GM18909 (cell line): ENCODE results near the gene EFCAB9.
A peak's percentile ranks its signal among the peaks of the same experiment; 100 is the strongest.

Experiments used
- ATAC-seq: cut with Tn5 transposase; IDR thresholded peaks from one replicate; pipeline ENCODE4 v1.9.1; 2021; ENCODE audit warnings: mild to moderate bottlenecking; ENCODE audit not compliant: unreplicated experiment, poor library complexity

Gene EFCAB9

DNA sequence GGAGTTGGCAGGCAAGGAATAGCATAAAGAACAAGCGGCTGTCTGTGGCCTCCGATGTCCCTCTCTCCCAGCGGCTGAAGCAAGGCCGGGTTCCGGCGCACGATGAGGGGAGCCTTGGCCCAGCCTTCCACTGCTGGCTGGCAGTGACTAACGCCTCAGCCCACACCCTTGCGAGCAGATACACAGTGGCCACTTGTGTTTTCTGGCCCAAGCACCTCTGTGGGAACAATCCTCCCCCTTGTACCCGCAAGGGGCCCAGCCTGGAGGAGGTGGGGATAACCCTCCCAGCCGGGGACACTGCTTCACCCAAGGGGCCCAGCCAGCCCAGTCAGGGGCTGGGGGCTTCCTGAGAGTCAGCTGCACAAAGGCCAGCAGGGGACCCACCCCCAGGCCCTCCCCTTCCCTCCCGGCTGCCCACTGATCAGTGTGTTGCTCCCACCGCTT lies 29.2 kb upstream of the EFCAB9 start:
- ATAC-seq: no peak

- peak; percentile 70 for ATAC-seq
Observed at GRCh38 chr5:172165465-172165864, 28.5 kb upstream of the EFCAB9 start.

DNA sequence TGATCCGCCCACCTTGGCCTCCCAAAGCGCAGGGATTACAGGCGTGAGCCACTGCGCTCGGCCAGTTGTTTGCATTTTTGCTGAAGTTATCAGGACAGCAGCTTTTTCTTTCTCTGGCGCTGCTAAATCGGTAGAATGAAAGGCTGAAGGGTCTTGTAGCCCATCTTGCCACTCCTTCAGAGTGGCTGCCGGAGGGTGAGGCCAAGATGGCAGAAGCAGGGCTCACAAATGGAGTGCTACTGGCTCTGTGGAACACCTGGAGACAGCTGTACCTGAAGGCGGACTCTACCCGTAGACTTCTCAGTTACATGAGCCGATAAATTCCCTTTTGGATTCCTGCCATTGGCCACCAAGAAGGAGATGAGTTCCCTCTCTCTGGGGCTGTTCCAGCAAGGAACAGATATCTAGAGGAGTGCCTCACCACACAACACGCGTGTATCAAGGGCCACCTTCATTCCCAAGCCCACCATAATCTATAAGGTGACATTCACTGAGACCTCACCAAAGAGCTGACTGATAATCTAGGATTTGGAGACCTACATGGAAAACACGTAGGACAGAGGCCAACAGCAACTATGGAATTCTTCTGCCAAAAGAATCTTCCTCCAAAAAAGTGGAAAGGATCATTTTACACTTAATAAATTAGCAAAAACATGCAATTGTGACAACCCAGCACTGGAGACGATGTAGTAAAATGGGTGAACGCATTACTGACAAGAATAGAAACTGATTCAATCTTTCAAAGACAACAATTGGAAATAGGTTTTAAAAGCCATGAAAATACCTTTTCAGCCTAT lies 27.7 kb upstream of the EFCAB9 start:
- no peak for ATAC-seq

GRCh38 chr5:172167895-172168294 lies 26.1 kb upstream of the EFCAB9 start:
- ATAC-seq: no peak

GRCh38 chr5:172168311-172168710 lies 25.7 kb upstream of the EFCAB9 start:
- ATAC-seq: no peak

GRCh38 chr5:172169216-172169615 lies 24.8 kb upstream of the EFCAB9 start:
- no peak for ATAC-seq

- no peak for ATAC-seq
Observed at GRCh38 chr5:172170251-172170701, 23.7 kb upstream of the EFCAB9 start.

DNA sequence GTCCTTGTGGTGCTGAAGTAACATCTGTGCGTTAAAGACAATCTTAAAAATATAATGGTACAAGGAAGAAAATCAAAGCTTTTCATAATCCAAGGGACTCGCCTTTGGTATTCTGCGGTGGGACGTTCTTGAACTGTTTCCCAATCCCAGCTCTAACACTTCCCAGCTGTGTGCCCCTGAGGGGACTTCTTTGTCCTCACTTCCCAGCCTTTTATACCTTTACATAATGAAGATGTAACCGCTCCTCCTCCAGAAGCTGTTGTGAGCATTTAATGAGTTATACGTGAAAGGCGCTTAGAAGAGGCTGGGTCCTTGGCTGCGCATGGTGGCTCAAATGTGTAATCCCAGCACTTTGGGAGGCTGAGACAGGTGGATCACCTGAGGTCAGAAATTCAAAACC lies 22.9 kb upstream of the EFCAB9 start:
- no peak for ATAC-seq

GRCh38 chr5:172172912-172173563 lies 20.9 kb upstream of the EFCAB9 start:
- ATAC-seq: no peak

DNA sequence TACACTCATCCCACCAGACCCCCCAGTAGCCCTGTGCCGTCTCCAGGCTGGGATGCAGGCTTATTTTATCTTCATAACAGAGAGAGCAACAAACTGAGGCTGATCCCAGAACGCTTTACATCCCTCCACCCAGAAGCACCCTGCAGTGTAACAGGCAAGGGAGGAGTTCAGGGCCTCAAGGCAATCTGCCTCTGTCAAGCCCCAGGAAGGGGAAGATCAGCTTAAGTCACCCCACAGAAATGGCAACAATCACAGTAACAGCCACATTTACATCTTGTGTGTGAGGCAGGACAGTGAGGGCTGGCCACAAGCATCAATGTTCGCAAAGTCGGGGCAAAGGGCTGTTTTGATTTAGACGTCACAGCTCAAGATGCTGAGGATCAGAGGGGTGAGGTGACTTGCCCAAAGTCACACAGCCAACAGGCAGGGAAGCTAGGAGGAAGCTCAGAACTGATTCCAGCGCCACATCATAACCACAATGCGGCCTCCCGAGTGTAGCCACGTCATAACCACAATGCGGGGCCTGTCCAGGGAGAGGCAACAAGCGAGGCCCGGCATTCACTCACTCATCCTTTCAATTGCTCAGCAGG lies 20.3 kb upstream of the EFCAB9 start:
- ATAC-seq: no peak

- peak; percentile 69 for ATAC-seq
Observed at GRCh38 chr5:172175263-172175719, 18.7 kb upstream of the EFCAB9 start.

DNA sequence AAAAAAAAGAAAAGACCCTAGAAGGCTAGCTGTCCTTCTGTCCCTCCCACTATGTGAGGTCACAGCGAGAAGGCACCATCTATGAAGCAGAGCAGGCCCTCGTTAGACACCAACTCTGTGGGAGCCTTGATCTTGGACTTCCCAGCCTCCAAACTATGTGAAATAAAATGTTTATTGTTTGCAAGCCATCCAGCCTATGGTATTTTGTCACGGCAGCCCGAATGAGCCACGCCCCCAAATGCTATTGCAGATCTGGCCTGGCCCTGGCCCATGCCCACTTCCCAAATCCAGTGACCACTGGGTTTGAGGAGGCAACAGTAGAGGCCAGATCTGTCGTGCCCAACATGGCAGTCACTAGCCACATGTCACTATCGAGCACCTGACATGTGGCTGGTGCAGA lies 16.8 kb upstream of the EFCAB9 start:
- ATAC-seq: no peak

DNA sequence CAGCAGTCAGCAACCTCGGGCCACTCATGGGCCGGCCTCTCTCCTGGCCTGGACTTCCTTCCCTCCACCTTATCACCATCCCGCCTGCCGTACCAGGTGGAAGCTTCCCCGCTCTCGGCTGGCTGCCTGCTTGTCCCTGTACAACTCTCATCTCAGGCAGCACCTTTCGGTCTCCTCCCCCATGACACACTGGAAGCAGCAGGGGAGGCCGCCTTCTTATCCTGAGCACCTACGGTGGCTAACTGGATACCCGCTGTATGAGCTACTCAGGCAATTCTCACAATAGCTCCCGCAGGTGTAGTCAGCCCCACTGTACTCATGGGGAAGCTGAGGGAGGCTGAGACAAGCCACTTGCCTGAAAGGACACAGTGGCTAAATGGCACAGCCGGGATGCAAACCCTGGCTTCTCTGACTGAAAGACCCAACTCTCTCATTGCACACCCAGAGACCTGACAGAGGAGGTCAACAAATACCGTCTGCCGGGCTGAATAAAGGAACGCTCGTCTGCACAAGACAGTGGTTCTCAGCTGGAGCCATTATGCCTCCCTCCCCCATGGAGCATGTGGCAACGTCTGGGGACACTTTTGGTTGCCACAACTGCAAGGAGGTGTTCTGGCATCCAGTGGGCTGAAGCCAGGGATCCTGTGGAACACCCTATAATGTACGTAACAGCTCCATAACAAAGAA lies 15.5 kb upstream of the EFCAB9 start:
- ATAC-seq: no peak

DNA sequence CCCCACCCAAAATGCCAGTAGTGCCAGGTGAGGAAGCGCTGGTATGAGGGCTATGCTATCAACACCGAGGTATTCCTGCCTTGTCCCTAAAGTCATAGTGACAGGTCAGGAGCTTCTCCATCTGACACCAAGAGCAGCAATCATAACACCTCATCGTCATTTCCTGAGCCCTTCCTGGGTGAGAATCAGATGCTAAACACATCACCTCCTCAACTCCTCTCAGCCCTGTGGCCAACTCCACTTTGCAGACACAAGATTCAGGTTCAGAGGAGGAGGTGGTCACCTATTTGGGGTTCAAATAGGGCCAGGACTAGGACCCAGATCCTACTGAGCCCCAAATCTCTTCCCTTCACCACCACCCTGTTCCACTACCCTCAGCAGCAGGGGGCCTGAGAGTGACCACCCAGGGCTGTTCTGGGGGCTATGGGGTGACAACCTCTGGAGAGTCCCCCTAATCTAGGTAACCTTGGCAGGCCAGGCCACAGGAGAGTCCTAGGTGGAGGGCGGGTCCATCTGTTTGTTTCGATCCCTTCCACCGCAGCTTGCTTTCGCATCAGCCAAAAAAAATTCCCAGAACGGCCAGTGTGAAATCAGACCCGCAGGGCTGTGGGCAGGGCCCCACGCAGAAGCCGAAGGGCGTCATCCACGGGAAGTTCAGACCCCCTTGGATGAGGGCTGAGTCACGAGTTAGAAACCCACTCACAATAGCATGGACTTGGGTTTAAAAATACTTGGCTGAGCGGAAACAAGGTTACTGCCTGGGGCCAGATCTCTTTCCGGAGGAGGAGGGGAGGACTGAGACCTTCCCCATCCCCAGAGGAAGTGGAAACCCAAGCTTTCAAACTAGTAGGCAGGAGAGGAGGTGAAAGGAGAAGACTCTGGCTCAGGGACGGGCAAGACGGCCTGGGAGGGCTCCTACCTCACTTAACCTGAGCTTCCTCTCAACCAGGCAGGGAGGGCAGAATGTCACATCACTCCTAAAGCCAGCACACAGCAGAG lies 14.7 kb upstream of the EFCAB9 start:
- peak; percentile 40 for ATAC-seq

GRCh38 chr5:172180936-172181335 lies 13.0 kb upstream of the EFCAB9 start:
- ATAC-seq: no peak

DNA sequence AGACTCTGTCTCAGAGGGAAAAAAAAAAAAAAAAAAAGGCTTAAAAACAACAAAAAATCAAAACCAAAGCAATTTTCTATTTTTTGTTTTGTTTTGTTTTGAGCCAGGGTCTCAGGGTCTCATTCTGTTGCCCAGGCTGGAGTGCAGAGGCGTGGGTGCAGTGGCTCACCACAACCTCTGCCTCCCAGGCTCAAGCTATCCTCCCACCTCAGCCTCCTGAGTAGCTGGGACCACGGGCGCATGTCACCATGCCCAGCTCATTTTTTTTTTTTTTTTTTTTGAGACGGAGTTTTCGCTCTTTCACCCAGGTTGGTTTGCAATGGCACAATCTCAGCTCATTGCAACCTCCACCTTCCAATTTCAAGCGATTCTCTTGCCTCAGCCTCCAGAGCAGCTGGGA lies 11.7 kb upstream of the EFCAB9 start:
- no peak for ATAC-seq

GRCh38 chr5:172183881-172184280 lies 10.1 kb upstream of the EFCAB9 start:
- ATAC-seq: no peak

DNA sequence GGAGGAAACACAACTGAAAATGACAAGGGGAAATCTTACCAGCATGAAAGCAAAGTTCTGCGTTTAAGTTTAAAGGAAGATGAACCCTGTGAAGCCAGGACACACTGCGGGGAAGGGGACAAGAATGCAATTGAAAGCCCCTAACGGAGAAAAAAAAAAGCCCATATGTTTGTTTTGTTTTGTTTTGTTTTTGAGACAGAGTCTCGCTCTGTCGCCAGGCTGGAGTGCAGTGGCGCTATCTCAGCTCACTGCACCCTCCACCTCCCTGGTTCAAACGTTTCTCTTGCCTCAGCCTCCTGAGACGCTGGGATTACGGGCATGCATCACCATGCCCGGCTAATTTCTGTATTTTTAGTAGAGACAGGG lies 8.9 kb upstream of the EFCAB9 start:
- no peak for ATAC-seq

DNA sequence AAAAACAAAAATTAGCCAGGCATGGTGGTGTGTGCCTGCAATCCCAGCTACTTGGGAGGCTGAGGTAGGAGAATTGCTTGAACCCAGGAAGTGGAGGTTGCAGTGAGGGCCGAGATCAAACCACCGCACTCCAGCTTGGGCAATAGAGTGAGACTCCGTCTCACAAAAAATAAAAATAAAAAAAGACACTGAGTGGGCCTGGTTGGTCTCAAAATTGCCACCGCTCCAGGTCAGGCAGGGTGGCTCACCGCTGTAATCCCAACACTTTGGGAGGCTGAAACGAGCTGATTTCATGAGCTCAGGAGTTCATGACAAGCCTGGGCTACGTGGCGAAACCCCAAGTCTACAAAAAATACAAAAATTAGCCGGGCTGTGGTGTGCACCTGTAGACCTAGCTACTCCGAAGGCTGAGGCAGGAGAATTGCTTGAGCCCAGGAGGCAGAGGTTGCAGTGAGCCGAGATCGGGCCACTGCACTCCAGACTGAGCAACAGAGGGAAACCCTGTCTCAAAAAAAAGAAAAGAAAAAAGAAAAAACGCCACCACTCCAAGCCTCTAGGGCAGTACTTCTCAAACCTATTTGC lies 7.8 kb upstream of the EFCAB9 start:
- no peak for ATAC-seq
